ENCODE data around the gene DNAJC17. TPM values are rescaled to one million over a fixed set of nuclear protein-coding genes. Genes with fewer than 3 reads are reported as not detected.

The DNAJC17 gene
- total and polyA plus RNA-seq, 2 of the 13 experiments (the other 11 are each of a cell fraction or from before 2014, with no cell fraction given): 22.2 to 26.5 TPM

DNA sequence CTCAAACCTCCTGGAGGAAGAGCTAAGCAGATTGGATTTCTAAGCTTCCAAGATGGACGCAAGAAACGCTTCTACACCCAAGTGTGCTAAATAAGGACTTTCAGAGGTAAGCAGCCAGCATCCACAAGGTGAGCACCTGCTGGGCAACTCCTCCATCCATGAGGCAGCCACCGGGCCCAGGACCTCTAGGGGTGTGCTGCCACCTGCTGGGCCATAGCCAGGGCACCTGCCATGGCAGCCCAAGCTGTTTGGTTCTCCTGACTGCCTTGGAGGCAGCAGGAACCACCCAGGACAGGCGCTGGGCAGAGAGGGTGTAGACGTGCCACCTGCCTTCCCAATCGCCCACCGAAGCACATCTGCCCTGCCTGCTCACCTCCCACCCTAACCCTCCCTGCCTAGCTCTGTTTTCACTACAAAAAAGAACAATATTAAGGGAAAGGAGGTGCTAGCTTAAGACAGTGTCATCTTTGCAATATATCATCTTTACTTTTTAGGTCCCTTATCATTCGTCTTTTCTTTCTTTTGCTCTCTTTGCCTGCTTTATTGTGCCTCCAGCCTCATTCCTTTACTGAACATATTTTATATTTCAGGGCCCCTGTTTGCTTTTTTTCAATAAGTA lies 24.6 kb downstream of the DNAJC17 start:
- WGBS (ENCODE audit: low lambda C conversion rate): 19% methylated on average over 6 of the region's 8 CpGs
- POLR2A ChIA-PET: interaction anchor here (0.8 to 1.5 kb wide), 2 partner anchors 10 to 18 kb away, joined by 4 to 5 read pairs; no protein-coding TSS in a partner anchor
- CTCF ChIA-PET (ENCODE audit: low intra/inter-chr PET ratio, low total read pairs): interaction anchor here (0.7 to 2.7 kb wide), 4 partner anchors 18 to 214 kb away, joined by 3 to 28 read pairs (median 6); partner anchors contain the start of gene GCHFR
- intact Hi-C loops (cut with micrococcal nuclease; ENCODE audit: unreplicated experiment) (loop anchor here (1.0 to 2.0 kb wide), 2 partner anchors 36 to 104 kb away; no protein-coding TSS in a partner anchor), in situ Hi-C loops (cut with HindIII; ENCODE audit: extremely low pct_ligation_motif_present, low pct_unique_long_range_greater_than_20kb) (no loop called here)
- H3K27me3 ChIP-seq (ENCODE audit: control insufficient read depth in 1 of 2, insufficient read depth in 2 of 2, low read length in 2 of 2): no peaks in the 10 kb centered on the region
- no peak overlapping the region for H3K9ac ChIP-seq (ENCODE audit: insufficient read depth, low read depth, low read length)
- no peak overlapping the region for H2AFZ ChIP-seq (ENCODE audit: low read length)
- peaks cover 8 to 24% of the 10 kb centered on the region in 2 experiments; a peak in 4 of 5 replicates for H3K36me3 ChIP-seq (replicated peaks in 1 of 2; ENCODE audit: control insufficient read depth in 1 of 2, insufficient read depth in 2 of 2, low read length in 2 of 2)
- H3K27ac ChIP-seq (ENCODE audit: extremely low read length, insufficient read depth, low read length): no peak overlapping the region
- FAIRE-seq (peak; percentile 80), DNase-seq (ENCODE audit: low spot score) (peak; percentile 62), ATAC-seq (peak; percentile 99)
- H3K4me1 ChIP-seq (ENCODE audit: insufficient read depth, low read length): peaks cover 28% of the 10 kb centered on the region
- H3K4me2 ChIP-seq (ENCODE audit: low read depth, low read length): no peak overlapping the region
- no peaks in the 10 kb centered on the region; the same call in 1 of the 2 replicates for H4K20me1 ChIP-seq (ENCODE audit: insufficient read depth, low read length)
- H3K79me2 ChIP-seq (ENCODE audit: insufficient read depth, low read length): peaks cover 2% of the 10 kb centered on the region
- H3K9me3 ChIP-seq (ENCODE audit: low read length): no peaks in the 10 kb centered on the region
- H3K4me3 ChIP-seq (replicated peaks in 1 of 3; ENCODE audit: insufficient read depth in 1 of 3, low read depth in 2 of 3, low read length in 3 of 3): no peak overlapping the region
- no TSS peak for BruUV-seq (replicated peaks)
- TF ChIP-seq SOX6 (IDR thresholded peaks at IDR 0.05) (no peak), SOX6 (CRISPR knock-in tag; IDR thresholded peaks at IDR 0.05) (peak; percentile 31; the same call in 1 of the 2 replicates), GABPB1 (CRISPR knock-in tag; IDR thresholded peaks at IDR 0.05) (peak; percentile 39; the same call in 1 of the 2 replicates), ZNF788 (CRISPR knock-in tag; IDR thresholded peaks at IDR 0.05; ENCODE audit: borderline replicate concordance) (peak; percentile 45; the same call in 1 of the 2 replicates), TFDP1 (CRISPR knock-in tag; IDR thresholded peaks at IDR 0.05; ENCODE audit: borderline replicate concordance) (0 out of 2 replicates have a peak, but pooled peaks have one; percentile 21), NCOA5 (CRISPR knock-in tag; IDR thresholded peaks at IDR 0.05) (no peak), ZNF761 (CRISPR knock-in tag; conservative IDR thresholded peaks at IDR 0.05) (0 out of 2 replicates have a peak, but pooled peaks have one; percentile 21), CHD4 (IDR thresholded peaks at IDR 0.05; ENCODE audit: borderline replicate concordance, low read length) (no peak), MED8 (CRISPR knock-in tag; IDR thresholded peaks at IDR 0.05; ENCODE audit: insufficient replicate concordance) (no peak), TBX2 (CRISPR knock-in tag; IDR thresholded peaks at IDR 0.05; ENCODE audit: borderline replicate concordance) (0 out of 2 replicates have a peak, but pooled peaks have one; percentile 31), YY1 (IDR thresholded peaks at IDR 0.05; ENCODE audit: insufficient read depth, insufficient replicate concordance, low read depth, low read length) (peak; percentile 63), ELF3 (CRISPR knock-in tag; IDR thresholded peaks at IDR 0.05) (peak; percentile 56; the same call in 1 of the 2 replicates), ZBTB49 (CRISPR knock-in tag; IDR thresholded peaks at IDR 0.05; ENCODE audit: borderline replicate concordance) (peak; percentile 52; the same call in 1 of the 2 replicates), HDAC2 (CRISPR knock-in tag; IDR thresholded peaks at IDR 0.05) (peak; percentile 33; the same call in 1 of the 2 replicates), ZMYM4 (CRISPR knock-in tag; IDR thresholded peaks at IDR 0.05) (no peak), ZNF629 (CRISPR knock-in tag; conservative IDR thresholded peaks at IDR 0.05) (no peak)
- TF ChIP-seq, protein P1, sequence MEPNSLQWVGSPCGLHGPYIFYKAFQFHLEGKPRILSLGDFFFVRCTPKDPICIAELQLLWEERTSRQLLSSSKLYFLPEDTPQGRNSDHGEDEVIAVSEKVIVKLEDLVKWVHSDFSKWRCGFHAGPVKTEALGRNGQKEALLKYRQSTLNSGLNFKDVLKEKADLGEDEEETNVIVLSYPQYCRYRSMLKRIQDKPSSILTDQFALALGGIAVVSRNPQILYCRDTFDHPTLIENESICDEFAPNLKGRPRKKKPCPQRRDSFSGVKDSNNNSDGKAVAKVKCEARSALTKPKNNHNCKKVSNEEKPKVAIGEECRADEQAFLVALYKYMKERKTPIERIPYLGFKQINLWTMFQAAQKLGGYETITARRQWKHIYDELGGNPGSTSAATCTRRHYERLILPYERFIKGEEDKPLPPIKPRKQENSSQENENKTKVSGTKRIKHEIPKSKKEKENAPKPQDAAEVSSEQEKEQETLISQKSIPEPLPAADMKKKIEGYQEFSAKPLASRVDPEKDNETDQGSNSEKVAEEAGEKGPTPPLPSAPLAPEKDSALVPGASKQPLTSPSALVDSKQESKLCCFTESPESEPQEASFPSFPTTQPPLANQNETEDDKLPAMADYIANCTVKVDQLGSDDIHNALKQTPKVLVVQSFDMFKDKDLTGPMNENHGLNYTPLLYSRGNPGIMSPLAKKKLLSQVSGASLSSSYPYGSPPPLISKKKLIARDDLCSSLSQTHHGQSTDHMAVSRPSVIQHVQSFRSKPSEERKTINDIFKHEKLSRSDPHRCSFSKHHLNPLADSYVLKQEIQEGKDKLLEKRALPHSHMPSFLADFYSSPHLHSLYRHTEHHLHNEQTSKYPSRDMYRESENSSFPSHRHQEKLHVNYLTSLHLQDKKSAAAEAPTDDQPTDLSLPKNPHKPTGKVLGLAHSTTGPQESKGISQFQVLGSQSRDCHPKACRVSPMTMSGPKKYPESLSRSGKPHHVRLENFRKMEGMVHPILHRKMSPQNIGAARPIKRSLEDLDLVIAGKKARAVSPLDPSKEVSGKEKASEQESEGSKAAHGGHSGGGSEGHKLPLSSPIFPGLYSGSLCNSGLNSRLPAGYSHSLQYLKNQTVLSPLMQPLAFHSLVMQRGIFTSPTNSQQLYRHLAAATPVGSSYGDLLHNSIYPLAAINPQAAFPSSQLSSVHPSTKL (CRISPR knock-in tag; IDR thresholded peaks at IDR 0.05): peak; percentile 46; the same call in 1 of the 2 replicates

Data from HepG2 (cell line).